ENCODE data around the gene RNF167. TPM values are rescaled to one million over a fixed set of nuclear protein-coding genes. Genes with fewer than 3 reads are reported as not detected.

RNF167 gene
- 100 to 1,000 TPM; 184 to 197 TPM for total RNA-seq

- peaks cover 43% of the 10 kb centered on the region for H3K4me1 Mint-ChIP-seq
- no peaks in the 10 kb centered on the region for H3K9me3 Mint-ChIP-seq
- H3K27me3 Mint-ChIP-seq = no peaks in the 10 kb centered on the region
- peak within 1 kb of the TSS; percentile 91 for H3K4me3 Mint-ChIP-seq
- peaks cover 88% of the 10 kb centered on the region for H3K36me3 Mint-ChIP-seq (ENCODE audit: low read depth)
- ATAC-seq (replicated peaks) = peak; percentile 86
- H3K27ac Mint-ChIP-seq = peak within 1 kb of the TSS; percentile 93
Measured at GRCh38 chr17:4939796-4940554, at the start of gene RNF167, which contains the start of gene SLC25A11. Gene RNF167, plus strand, starts transcription at chr17:4940268. Its CDS starts 642 bp downstream, at chr17:4940910. Gene SLC25A11, minus strand, starts transcription at chr17:4940046. Its CDS starts 136 bp downstream, at chr17:4939910.

- H3K27me3 Mint-ChIP-seq = no peaks in the 10 kb centered on the region
- H3K36me3 Mint-ChIP-seq (ENCODE audit: low read depth) = peaks cover 73% of the 10 kb centered on the region
- no peak overlapping the region for H3K27ac Mint-ChIP-seq
- no peaks in the 10 kb centered on the region for H3K4me1 Mint-ChIP-seq
- no peaks in the 10 kb centered on the region for H3K9me3 Mint-ChIP-seq
- no peak for ATAC-seq (replicated peaks)
- H3K4me3 Mint-ChIP-seq = no peak overlapping the region
Measured at GRCh38 chr17:4891411-4892410, 48.4 kb upstream of the RNF167 start.

DNA sequence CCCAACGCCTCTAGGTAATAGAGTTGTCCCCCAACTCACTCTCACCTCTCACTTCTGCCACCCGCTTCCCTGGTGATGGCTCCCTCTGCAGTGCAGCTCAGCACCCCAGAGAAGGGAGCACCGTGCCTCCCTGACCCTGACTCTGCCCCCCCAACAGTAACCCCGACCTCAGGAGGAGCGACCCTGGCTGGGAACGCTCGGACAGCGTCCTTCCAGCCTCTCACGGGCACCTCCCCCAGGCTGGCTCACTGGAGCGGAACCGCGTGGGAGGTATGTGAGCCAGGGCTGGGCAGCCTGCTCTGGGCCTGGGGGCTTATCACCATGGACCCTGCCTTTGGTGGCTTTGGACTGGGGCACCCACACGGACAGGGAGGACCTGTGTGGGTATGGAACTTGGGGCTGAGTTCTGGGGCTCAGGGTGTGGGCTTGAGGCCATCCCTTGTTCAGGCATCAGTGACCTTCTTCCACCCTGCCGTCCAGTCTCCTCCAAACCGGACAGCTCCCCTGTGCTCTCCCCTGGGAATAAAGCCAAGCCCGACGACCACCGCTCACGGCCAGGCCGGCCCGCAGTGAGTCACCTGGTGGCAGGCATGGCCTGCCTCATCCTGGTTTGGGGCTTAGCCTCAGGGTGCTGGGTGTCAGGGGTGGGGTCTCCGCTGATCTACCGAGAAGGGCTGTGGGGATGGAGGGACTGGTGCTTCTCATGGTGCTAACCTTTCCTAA lies 47.4 kb upstream of the RNF167 start:
- Mint-ChIP-seq H3K4me3 (no peak overlapping the region), H3K27ac (no peak overlapping the region), H3K9me3 (no peaks in the 10 kb centered on the region), H3K27me3 (no peaks in the 10 kb centered on the region), H3K4me1 (no peaks in the 10 kb centered on the region), H3K36me3 (ENCODE audit: low read depth) (peaks cover 64% of the 10 kb centered on the region)
- no peak for ATAC-seq (replicated peaks)

GRCh38 chr17:4893272-4893671 lies 46.8 kb upstream of the RNF167 start:
- no peak overlapping the region for H3K4me3 Mint-ChIP-seq
- peaks cover 58% of the 10 kb centered on the region for H3K36me3 Mint-ChIP-seq (ENCODE audit: low read depth)
- no peaks in the 10 kb centered on the region for H3K27me3 Mint-ChIP-seq
- ATAC-seq (replicated peaks) = no peak
- H3K4me1 Mint-ChIP-seq = peaks cover 3% of the 10 kb centered on the region
- H3K9me3 Mint-ChIP-seq = no peaks in the 10 kb centered on the region
- H3K27ac Mint-ChIP-seq = no peak overlapping the region

- Mint-ChIP-seq H3K27me3 (no peaks in the 10 kb centered on the region), H3K27ac (no peak overlapping the region), H3K9me3 (no peaks in the 10 kb centered on the region), H3K4me1 (peaks cover 7% of the 10 kb centered on the region), H3K4me3 (no peak overlapping the region), H3K36me3 (ENCODE audit: low read depth) (peaks cover 54% of the 10 kb centered on the region)
- ATAC-seq (replicated peaks) = no peak
Measured at GRCh38 chr17:4893721-4894560, 46.1 kb upstream of the RNF167 start.

DNA sequence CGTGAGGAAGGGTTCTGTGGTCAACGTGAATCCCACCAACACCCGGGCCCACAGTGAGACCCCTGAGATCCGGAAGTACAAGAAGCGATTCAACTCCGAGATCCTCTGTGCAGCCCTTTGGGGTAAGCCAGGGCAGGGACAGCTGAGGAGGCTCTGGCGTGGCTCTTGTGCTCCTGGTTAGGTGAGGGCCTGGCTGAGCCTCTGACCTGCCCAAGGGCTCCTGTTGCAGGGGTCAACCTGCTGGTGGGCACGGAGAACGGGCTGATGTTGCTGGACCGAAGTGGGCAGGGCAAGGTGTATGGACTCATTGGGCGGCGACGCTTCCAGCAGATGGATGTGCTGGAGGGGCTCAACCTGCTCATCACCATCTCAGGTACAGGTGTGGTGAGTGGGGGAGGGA lies 44.9 kb upstream of the RNF167 start:
- no peaks in the 10 kb centered on the region for H3K27me3 Mint-ChIP-seq
- peaks cover 7% of the 10 kb centered on the region for H3K4me1 Mint-ChIP-seq
- peaks cover 58% of the 10 kb centered on the region for H3K36me3 Mint-ChIP-seq (ENCODE audit: low read depth)
- no peak for ATAC-seq (replicated peaks)
- H3K4me3 Mint-ChIP-seq = no peak overlapping the region
- H3K27ac Mint-ChIP-seq = no peak overlapping the region
- H3K9me3 Mint-ChIP-seq = no peaks in the 10 kb centered on the region

DNA sequence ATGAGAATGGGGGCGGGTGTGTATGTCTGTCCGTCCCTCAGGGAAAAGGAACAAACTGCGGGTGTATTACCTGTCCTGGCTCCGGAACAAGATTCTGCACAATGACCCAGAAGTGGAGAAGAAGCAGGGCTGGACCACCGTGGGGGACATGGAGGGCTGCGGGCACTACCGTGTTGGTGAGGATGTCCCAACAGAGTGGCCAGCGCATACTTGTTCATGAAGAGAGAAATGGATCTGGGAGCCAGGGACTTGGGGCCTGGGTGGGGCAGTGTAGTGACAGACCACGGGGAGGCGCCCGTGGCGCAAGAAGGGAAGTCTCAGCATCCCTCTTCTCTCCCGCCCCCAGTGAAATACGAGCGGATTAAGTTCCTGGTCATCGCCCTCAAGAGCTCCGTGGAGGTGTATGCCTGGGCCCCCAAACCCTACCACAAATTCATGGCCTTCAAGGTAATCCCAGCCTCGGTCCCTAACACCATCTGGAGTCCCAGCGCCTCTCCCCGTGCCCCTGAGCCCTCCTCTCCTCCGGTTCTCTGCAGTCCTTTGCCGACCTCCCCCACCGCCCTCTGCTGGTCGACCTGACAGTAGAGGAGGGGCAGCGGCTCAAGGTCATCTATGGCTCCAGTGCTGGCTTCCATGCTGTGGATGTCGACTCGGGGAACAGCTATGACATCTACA lies 44.3 kb upstream of the RNF167 start:
- H3K4me1 Mint-ChIP-seq = peaks cover 7% of the 10 kb centered on the region
- no peaks in the 10 kb centered on the region for H3K9me3 Mint-ChIP-seq
- no peak overlapping the region for H3K27ac Mint-ChIP-seq
- no peak overlapping the region for H3K4me3 Mint-ChIP-seq
- ATAC-seq (replicated peaks) = no peak
- H3K36me3 Mint-ChIP-seq (ENCODE audit: low read depth) = peaks cover 51% of the 10 kb centered on the region
- H3K27me3 Mint-ChIP-seq = no peaks in the 10 kb centered on the region

DNA sequence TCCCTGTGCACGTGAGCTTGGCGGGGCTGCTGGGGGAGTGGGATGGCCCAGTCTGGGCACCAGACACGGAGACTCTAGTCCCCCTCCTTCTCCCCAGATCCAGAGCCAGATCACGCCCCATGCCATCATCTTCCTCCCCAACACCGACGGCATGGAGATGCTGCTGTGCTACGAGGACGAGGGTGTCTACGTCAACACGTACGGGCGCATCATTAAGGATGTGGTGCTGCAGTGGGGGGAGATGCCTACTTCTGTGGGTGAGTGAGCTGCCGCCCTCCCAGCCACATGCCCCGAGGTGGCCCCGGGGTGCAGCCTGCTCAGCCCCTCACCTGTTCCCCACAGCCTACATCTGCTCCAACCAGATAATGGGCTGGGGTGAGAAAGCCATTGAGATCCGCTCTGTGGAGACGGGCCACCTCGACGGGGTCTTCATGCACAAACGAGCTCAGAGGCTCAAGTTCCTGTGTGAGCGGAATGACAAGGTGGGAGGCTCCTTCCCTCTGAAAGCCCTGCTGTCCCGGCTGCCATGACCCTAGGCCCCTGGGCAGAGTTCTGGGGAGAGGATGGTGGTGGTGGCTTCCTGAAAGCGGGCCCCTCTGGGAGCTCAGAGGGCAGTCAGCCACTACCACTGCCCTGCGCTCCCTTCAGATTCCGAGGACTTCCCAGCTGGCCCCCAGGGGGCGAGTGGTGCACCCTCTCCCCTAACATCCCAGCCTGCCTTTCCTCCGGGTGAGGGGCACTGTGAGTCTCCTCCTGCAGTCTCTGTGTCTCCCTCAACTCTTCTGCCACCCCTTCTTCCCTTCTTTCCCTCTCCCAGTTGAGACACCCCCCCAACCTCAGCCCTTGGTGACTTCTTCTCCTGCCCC lies 43.5 kb upstream of the RNF167 start:
- no peak overlapping the region for H3K4me3 Mint-ChIP-seq
- H3K27ac Mint-ChIP-seq = no peak overlapping the region
- peaks cover 7% of the 10 kb centered on the region for H3K4me1 Mint-ChIP-seq
- peaks cover 44% of the 10 kb centered on the region for H3K36me3 Mint-ChIP-seq (ENCODE audit: low read depth)
- no peaks in the 10 kb centered on the region for H3K27me3 Mint-ChIP-seq
- H3K9me3 Mint-ChIP-seq = no peaks in the 10 kb centered on the region
- no peak for ATAC-seq (replicated peaks)

DNA sequence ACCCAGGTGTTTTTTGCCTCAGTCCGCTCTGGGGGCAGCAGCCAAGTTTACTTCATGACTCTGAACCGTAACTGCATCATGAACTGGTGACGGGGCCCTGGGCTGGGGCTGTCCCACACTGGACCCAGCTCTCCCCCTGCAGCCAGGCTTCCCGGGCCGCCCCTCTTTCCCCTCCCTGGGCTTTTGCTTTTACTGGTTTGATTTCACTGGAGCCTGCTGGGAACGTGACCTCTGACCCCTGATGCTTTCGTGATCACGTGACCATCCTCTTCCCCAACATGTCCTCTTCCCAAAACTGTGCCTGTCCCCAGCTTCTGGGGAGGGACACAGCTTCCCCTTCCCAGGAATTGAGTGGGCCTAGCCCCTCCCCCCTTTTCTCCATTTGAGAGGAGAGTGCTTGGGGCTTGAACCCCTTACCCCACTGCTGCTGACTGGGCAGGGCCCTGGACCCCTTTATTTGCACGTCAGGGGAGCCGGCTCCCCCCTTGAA lies 42.8 kb upstream of the RNF167 start:
- no peak overlapping the region for H3K4me3 Mint-ChIP-seq
- no peak for ATAC-seq (replicated peaks)
- peaks cover 41% of the 10 kb centered on the region for H3K36me3 Mint-ChIP-seq (ENCODE audit: low read depth)
- H3K9me3 Mint-ChIP-seq = no peaks in the 10 kb centered on the region
- no peaks in the 10 kb centered on the region for H3K27me3 Mint-ChIP-seq
- H3K4me1 Mint-ChIP-seq = peaks cover 7% of the 10 kb centered on the region
- H3K27ac Mint-ChIP-seq = no peak overlapping the region

DNA sequence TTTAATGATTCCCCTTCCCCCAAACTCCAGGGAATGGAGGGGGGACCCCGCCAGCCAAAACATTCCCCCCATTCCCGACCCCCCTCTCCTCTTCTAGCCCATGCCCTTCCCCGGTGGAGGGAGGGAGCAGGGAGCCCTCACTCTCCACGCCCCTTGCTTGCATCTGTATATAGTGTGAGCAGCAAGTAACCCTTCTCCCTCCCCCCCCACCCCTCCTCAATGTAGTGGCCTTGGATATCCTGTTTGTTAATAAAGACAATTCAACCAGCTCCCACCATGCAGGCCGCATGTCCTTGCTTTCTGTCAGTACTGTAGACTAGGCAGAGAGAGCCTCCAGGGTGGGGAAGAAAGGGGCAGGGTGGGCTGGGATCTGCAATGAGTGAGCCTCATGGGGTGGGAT lies 42.3 kb upstream of the RNF167 start:
- no peak for ATAC-seq (replicated peaks)
- Mint-ChIP-seq H3K27ac (no peak overlapping the region), H3K9me3 (no peaks in the 10 kb centered on the region), H3K36me3 (ENCODE audit: low read depth) (peaks cover 36% of the 10 kb centered on the region), H3K27me3 (no peaks in the 10 kb centered on the region), H3K4me1 (peaks cover 10% of the 10 kb centered on the region), H3K4me3 (peak overlapping the region; percentile 74)

DNA sequence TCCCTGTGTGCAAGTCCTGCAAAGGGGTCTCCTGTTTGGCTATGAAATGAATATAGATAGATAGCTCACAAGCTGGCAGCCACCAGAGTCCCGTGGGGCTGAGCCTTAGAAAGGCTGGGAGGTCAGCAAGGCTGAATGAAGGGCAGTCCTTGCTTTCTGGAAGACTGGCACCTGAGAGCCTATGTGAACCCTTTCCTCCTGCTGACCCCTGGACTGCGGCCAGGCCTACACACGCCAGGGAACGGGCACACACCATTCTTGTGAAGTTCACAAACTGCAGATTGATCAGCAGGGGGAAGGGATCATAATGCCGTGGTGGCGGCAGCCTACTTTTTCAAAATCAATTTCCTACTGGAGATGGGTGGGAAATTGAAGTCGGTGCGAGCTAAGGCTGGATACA lies 41.7 kb upstream of the RNF167 start:
- H3K36me3 Mint-ChIP-seq (ENCODE audit: low read depth) = peaks cover 36% of the 10 kb centered on the region
- H3K27me3 Mint-ChIP-seq = no peaks in the 10 kb centered on the region
- peaks cover 15% of the 10 kb centered on the region for H3K4me1 Mint-ChIP-seq
- H3K27ac Mint-ChIP-seq = peak overlapping the region; percentile 72
- H3K4me3 Mint-ChIP-seq = peak overlapping the region; percentile 74
- no peak for ATAC-seq (replicated peaks)
- H3K9me3 Mint-ChIP-seq = no peaks in the 10 kb centered on the region

DNA sequence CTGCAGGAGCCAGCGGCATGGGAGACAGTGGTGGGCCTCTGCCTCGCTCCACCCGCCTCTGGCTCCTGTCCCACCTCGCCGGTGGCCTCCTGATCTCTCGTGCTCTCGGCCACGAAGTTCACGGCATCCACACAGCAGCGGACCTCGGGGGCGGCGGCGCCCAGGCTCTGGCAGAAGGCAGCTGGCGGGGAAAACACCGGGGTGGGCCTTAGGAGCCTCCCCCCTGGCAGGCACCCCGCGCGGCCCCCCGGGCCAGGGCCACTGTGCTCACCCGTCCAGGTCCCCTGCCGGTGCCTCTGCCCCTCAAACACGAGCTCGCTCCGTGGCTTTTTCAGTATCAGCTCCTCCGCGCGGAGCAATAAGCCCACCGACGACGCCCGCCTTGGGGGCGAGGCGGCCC lies 41.1 kb upstream of the RNF167 start:
- no peak overlapping the region for H3K27ac Mint-ChIP-seq
- H3K4me1 Mint-ChIP-seq = peaks cover 20% of the 10 kb centered on the region
- no peaks in the 10 kb centered on the region for H3K9me3 Mint-ChIP-seq
- ATAC-seq (replicated peaks) = no peak
- H3K27me3 Mint-ChIP-seq = no peaks in the 10 kb centered on the region
- peaks cover 34% of the 10 kb centered on the region for H3K36me3 Mint-ChIP-seq (ENCODE audit: low read depth)
- peak overlapping the region; percentile 93 for H3K4me3 Mint-ChIP-seq

Measured in activated T-helper 17 cell treated with anti-CD3 and anti-CD28 coated beads, Interleukin-2, amount 50 U/mL, for 72 hours (primary cell).